SK-N-SH treated with all-trans-retinoic acid at 6 μM for 48 hours (cell line): Measurements from ENCODE around the gene CNTLN.

Experiments
- ARNTL ChIP-seq: fragments of 450-650 bp; formaldehyde crosslinking; IDR thresholded peaks from 2 replicates; pipeline ENCODE4 v1.5.0; 2020; ENCODE audit warnings: low read depth, mild to moderate bottlenecking, moderate library complexity, borderline replicate concordance
- CREB5 ChIP-seq: fragments of 250-450 bp; sonication (Bioruptor Pico); IDR thresholded peaks from 2 replicates; pipeline ENCODE4 v1.5.1; 2020; ENCODE audit warnings: low read depth, mild to moderate bottlenecking, moderate library complexity
- CSDC2 ChIP-seq: fragments of 250-450 bp; sonication (Bioruptor Pico); IDR thresholded peaks from 2 replicates; pipeline ENCODE4 v1.5.0; 2020; ENCODE audit warnings: mild to moderate bottlenecking, moderate library complexity
- ZC3H10 ChIP-seq: fragments of 250-450 bp; sonication (Bioruptor Pico); IDR thresholded peaks from 2 replicates; pipeline ENCODE4 v1.5.1; 2021; ENCODE audit warnings: mild to moderate bottlenecking, moderate library complexity
- ZFP30 ChIP-seq: fragments of 450-650 bp; formaldehyde crosslinking; IDR thresholded peaks from 2 replicates; pipeline ENCODE4 v1.5.0; 2022; ENCODE audit warnings: mild to moderate bottlenecking, moderate library complexity
- ZNF70 ChIP-seq: fragments of 450-650 bp; formaldehyde crosslinking; IDR thresholded peaks from 2 replicates; pipeline ENCODE4 v1.5.0; 2020; ENCODE audit warnings: mild to moderate bottlenecking, moderate library complexity
- TF ChIP-seq, protein P1 (sequence below): fragments of 250-450 bp; sonication (Bioruptor Pico); IDR thresholded peaks from 2 replicates; pipeline ENCODE4 v1.8.0; 2020; ENCODE audit warnings: mild to moderate bottlenecking, moderate library complexity, borderline replicate concordance

- TF ChIP-seq CREB5 (CRISPR knock-in tag) (no peak), CSDC2 (CRISPR knock-in tag) (no peak), ZFP30 (CRISPR knock-in tag) (no peak), ARNTL (CRISPR knock-in tag) (no peak), ZC3H10 (CRISPR knock-in tag) (no peak), ZNF70 (CRISPR knock-in tag) (no peak)
- TF ChIP-seq, protein P1, sequence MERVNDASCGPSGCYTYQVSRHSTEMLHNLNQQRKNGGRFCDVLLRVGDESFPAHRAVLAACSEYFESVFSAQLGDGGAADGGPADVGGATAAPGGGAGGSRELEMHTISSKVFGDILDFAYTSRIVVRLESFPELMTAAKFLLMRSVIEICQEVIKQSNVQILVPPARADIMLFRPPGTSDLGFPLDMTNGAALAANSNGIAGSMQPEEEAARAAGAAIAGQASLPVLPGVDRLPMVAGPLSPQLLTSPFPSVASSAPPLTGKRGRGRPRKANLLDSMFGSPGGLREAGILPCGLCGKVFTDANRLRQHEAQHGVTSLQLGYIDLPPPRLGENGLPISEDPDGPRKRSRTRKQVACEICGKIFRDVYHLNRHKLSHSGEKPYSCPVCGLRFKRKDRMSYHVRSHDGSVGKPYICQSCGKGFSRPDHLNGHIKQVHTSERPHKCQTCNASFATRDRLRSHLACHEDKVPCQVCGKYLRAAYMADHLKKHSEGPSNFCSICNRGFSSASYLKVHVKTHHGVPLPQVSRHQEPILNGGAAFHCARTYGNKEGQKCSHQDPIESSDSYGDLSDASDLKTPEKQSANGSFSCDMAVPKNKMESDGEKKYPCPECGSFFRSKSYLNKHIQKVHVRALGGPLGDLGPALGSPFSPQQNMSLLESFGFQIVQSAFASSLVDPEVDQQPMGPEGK (CRISPR knock-in tag), result no peak
Observed at GRCh38 chr9:17531642-17532254, 396.9 kb downstream of the CNTLN start.
